GM12891 (cell line): Measurements from ENCODE around the gene CNTD1.

Experiments
- DNase-seq: peaks from one replicate; pipeline ENCODE4 v3.0.0; 2011; ENCODE audit warnings: low spot score; ENCODE audit not compliant: insufficient read length
- FAIRE-seq: peaks from 2 replicates; lab custom pipeline; 2011; peaks lifted over from hg19 to GRCh38; lab: Jason Lieb, UNC
- PAX5 ChIP-seq: IDR thresholded peaks from 2 replicates; pipeline ENCODE4 v1.6.1; 2011; ENCODE audit warnings: low read length, moderate library complexity, mild to moderate bottlenecking; ENCODE audit not compliant: insufficient read depth, severe bottlenecking
- POLR2A ChIP-seq: IDR thresholded peaks from 2 replicates; pipeline ENCODE4 v1.6.1; 2011; ENCODE audit warnings: low read depth, low read length, control low read depth
- POLR2AphosphoS5 ChIP-seq: IDR thresholded peaks from 2 replicates; pipeline ENCODE4 v1.6.1; 2011; ENCODE audit warnings: low read depth, low read length, control low read depth
- POU2F2 ChIP-seq: IDR thresholded peaks from 2 replicates; pipeline ENCODE4 v1.6.1; 2011; ENCODE audit warnings: low read depth, mild to moderate bottlenecking, control low read depth, low read length, moderate library complexity
- SPI1 ChIP-seq: IDR thresholded peaks from 2 replicates; pipeline ENCODE4 v1.6.1; 2011; ENCODE audit warnings: low read depth, low read length, control low read depth
- TAF1 ChIP-seq: IDR thresholded peaks from 2 replicates; pipeline ENCODE4 v1.6.1; 2011; ENCODE audit warnings: low read depth, low read length, control low read depth

The CNTD1 gene

DNA sequence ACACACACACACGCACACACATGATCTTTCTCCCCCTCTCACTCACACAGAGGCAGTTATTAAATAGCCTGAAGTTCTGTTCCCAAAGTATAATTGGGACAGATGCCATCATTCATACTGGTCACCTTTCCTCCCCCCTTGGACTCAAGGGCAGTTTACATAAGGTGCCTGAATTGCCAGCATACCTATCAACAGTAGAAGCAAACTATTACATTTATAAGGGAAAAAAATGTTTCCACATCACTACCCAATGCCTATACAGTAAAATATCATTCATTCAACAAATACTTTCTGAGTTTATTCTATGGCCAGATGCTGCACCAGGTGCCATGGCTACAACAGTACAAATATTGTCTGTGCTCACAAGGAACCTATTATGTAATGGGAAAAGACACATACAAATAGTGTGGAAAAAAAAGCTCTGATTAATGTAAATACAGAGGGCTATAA is 6.3 kb downstream of the CNTD1 start:
- no peak for TF ChIP-seq POLR2AphosphoS5
- TF ChIP-seq PAX5, result no peak
- TF ChIP-seq TAF1, result no peak
- TF ChIP-seq POU2F2, result no peak
- no peak for TF ChIP-seq SPI1
- no peak for TF ChIP-seq POLR2A
- no peak for FAIRE-seq
- DNase-seq, result no peak

DNA sequence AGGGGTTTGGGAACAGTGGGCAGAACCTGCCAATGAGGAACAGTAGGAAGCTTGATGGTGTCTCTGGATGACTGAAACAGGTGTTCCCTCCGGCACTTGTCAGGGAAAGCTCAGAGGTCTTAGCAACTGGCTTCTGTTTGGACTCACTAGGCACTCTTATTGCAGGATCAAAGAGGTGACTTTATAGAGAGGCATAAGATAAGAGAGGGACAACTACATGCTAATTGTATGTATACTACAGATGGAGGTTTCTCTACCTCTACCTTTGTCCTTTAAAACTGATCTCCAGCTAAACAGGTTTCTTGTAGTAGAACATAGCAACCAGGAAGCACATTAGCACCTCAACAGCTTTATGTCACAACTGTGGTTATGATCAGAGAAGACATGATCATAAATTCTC is 7.6 kb downstream of the CNTD1 start:
- no peak for FAIRE-seq
- no peak for DNase-seq
- TF ChIP-seq PAX5 (no peak), SPI1 (no peak), POLR2A (no peak), POLR2AphosphoS5 (no peak)

DNA sequence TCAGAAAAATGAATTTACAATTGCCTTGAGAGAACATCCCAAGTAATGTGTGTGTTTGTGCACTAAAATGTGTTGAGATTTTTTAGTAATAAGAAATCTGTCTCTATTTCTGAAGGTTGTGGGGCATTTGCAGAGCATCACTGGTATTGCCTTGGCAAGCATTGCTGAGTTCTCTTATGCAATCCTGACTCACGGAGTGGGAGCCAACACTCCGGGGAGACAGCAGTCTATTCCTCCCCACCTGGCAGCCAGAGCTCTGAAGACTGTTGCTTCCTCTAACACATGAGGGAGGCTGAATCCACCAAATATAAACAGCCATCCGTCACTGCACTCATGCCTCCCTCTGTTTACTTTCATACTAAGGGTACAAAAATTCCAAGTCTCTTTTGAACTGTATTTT is 10.6 kb downstream of the CNTD1 start:
- DNase-seq (no peak), FAIRE-seq (no peak)
- TF ChIP-seq PAX5 (no peak), POLR2A (no peak), POLR2AphosphoS5 (no peak), TAF1 (no peak), SPI1 (no peak), POU2F2 (no peak)

DNA sequence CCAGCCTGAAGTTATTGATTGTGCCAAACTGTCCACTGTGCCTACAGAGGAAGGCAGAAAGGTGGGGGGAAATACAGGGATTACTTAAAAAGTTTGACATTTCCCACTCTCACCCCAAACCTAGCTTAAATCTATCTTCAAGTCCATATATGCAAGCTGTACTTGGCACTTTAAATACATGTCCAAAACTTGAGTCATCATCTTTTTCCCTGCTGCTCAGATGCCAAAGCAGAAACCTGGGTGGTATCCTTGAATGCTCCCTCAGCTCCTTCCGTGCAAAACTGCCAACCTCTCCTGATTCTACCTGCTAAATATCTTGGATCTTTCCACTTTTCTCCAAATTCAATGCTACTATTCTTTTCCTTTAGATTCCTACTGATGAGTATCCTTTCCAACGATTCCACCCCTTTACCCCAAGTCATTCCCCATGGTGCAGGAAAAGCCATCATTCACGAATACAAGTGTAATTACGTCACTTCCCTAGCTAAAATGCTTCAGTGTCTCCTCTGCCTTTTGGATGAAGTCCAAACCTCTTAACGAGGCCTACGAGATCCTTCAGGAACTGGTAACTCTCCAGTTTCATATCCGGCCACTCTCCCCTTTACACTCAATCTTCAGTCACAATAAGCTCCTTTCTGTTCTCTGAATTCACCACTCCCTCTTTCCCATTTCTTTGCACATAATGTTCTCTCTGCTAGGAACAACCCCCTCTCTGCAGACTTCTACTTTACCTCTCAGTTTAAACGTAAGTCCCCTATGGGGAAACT is 16.2 kb downstream of the CNTD1 start:
- TF ChIP-seq POLR2AphosphoS5 (no peak), TAF1 (no peak), POU2F2 (no peak), PAX5 (no peak), SPI1 (no peak), POLR2A (no peak)
- no peak for DNase-seq
- FAIRE-seq, result no peak

DNA sequence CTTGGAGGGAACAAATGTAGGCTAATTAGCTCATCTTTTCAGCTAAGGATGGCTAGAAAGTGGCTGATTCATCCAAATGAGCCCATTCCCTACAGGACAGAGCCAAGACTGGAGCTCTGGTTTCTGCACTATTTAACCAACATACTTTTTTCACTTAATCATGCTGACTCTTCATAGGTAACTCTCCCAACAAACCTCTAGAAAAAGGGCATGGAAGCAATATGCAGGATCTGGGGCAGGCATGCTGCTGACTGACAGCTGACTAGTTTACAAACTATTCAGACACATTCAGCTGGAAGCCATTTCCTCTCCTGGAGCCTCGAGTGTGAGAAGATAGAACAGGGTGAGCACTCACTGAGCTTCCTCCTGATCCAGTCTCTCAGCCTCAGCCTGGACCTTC is 19.2 kb downstream of the CNTD1 start:
- FAIRE-seq, result no peak
- TF ChIP-seq POLR2A, result no peak
- no peak for TF ChIP-seq PAX5
- no peak for TF ChIP-seq SPI1
- no peak for TF ChIP-seq TAF1
- TF ChIP-seq POU2F2, result no peak
- TF ChIP-seq POLR2AphosphoS5, result no peak

DNA sequence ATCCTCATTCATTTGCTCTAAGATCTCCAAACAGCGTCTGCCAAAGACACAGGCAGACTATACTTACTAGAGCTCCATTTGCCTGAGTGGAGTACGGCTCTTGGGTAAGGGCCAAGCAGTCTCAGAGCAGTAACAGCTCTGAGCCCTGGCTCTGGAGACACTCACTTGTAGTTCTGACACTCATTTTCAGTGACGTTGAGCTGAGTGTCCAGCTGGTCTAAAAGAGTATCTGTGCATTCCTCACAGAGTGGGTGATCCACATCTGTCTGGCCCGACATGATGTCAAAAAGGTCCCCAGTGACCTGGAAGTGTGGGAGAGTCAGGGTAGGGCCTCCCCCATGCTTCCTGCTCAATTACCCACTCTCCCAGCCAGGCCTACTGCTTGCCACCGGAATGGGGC is 19.7 kb downstream of the CNTD1 start:
- no peak; the same call in 1 of the 2 replicates for TF ChIP-seq POLR2A
- no peak for TF ChIP-seq PAX5
- no peak for TF ChIP-seq POLR2AphosphoS5
- TF ChIP-seq POU2F2, result no peak
- TF ChIP-seq SPI1, result no peak
- no peak for DNase-seq
- no peak for FAIRE-seq

More for the DNA sequence above, 19.2 kb downstream of the CNTD1 start:
- DNase-seq, result no peak

DNA sequence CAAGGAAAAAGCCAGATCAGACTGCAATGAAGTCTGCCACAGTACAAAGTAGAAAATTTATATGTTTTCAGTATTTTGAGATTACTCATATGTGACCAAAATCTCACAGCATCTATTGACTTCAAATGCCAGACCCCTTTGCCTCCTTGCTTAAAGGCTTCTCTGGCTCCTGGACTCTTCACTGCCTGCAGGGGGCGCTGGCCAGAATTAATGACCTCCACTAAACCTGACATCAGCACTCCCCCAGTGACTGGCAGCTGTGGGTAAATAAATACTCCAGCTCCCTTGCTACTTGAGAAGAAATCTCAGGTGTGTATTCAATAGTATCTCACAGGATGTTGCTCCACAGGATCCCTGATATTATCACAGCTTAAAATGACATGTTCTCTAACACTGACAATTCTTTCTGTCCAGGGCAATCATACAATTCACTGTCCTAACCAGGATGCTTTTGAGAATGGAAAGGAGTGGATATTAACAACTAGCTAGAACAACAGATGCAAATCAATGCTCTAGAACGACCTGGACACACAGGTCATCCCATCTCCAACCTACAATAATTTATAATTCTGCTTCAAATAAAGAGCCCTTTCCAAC is 21.4 kb downstream of the CNTD1 start:
- FAIRE-seq (no peak), DNase-seq (peak; percentile 46)

DNA sequence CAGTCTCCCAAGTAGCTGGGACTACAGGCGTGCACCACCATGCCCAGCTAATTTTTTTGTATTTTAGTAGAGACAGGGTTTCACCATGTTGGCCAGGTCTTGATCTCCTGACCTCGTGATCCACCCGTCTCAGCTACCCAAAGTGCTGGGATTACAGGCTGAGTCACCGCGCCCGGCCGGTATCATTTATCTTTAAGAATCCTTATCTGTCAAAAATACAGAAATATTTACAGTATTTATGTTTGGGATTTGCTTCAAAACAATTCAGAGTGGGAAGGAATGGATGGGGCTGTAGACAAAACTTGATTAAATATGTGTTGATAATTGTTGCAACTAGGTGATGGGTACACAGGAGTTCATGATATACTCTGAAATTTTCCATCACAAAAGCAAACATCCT is 22.5 kb downstream of the CNTD1 start:
- TF ChIP-seq POLR2A (no peak), SPI1 (no peak), POLR2AphosphoS5 (no peak), POU2F2 (no peak), PAX5 (no peak), TAF1 (no peak)
- FAIRE-seq (no peak), DNase-seq (no peak)

More for the DNA sequence above, 21.4 kb downstream of the CNTD1 start:
- TF ChIP-seq TAF1 (no peak), PAX5 (no peak), POU2F2 (no peak), SPI1 (no peak), POLR2AphosphoS5 (no peak), POLR2A (no peak)

DNA sequence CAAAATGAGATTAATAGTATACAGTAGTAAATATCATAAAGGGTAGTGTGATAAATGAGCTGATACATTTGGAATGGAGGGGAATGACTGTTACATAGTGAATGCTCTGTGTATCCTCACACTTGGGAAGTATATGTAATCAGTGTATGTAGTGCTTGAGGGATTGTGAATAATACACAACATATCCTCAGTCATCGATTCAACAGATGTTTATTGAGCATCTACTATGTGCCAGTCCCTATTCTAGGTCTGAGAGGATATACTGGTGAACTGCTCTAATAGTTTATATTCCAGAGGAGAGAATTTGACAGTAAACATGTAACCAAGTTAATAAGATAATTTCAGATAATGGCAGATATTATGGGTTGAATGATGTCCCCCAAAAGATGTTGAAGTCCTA is 28.8 kb downstream of the CNTD1 start:
- TF ChIP-seq POLR2AphosphoS5 (no peak), SPI1 (no peak), POLR2A (no peak), PAX5 (no peak), POU2F2 (no peak), TAF1 (no peak)
- no peak for FAIRE-seq

DNA sequence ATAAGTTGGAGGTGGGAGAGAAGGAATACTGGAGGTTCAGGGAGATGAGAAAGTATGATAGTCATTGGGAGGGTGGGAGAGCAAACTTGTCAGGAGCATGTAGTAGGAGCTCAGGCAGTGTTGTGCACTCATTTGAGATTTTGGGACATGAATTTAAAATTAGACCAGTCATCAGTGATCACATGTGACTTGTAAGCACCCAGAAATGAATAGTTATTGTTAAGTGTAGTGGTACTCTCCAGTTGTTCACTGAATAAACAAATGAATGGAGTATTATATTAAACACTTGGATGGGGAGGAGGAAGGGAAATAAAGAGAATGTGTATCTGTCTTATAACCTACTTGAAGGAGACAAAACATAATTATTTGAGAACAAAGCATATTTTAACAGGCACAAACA is 32.3 kb downstream of the CNTD1 start:
- TF ChIP-seq TAF1 (no peak), POLR2AphosphoS5 (no peak), PAX5 (no peak), SPI1 (no peak), POU2F2 (no peak), POLR2A (no peak)
- FAIRE-seq, result no peak
- DNase-seq, result no peak

More for the DNA sequence above, 28.8 kb downstream of the CNTD1 start:
- no peak for DNase-seq
